WTC11 (cell line): ENCODE data around the gene FICD. TPM values are rescaled to one million over a fixed set of nuclear protein-coding genes. Genes with fewer than 3 reads are reported as not detected.

Experiments
- ATAC-seq: fragments of 200-7000 bp; cut with Tn5 transposase; 2 replicates; pipeline ENCODE4 v1.10.0; 2021; ENCODE audit warnings: mild to moderate bottlenecking, moderate library complexity
- CTCF ChIA-PET: fragments of 300-600 bp; sonication (Branson Sonifier 250); formaldehyde crosslinking; loops from one replicate; lab custom pipeline; 2021; ENCODE audit warnings: antibody characterized with exemption; lab: Charles Lee
- POLR2A ChIA-PET: fragments of 350-600 bp; sonication (Branson Sonifier 250); formaldehyde crosslinking; loops from one replicate; lab custom pipeline; 2021; ENCODE audit warnings: antibody characterized with exemption; lab: Charles Lee
- DNase-seq: peaks from one replicate; pipeline ENCODE4 v3.0.0; 2021; ENCODE audit warnings: low spot score
- H3K27ac Mint-ChIP-seq: 2 replicates; pipeline ENCODE4 v1.8.0; 2021; ENCODE audit warnings: mixed read lengths
- H3K27me3 Mint-ChIP-seq: 2 replicates; pipeline ENCODE4 v1.8.0; 2021; ENCODE audit warnings: low read depth, mild to moderate bottlenecking, moderate library complexity, mixed read lengths
- H3K36me3 Mint-ChIP-seq: 2 replicates; pipeline ENCODE4 v1.8.0; 2021; ENCODE audit warnings: mixed read lengths
- H3K4me1 Mint-ChIP-seq: 2 replicates; pipeline ENCODE4 v1.8.0; 2022; ENCODE audit warnings: mixed read lengths
- H3K4me3 Mint-ChIP-seq: 2 replicates; pipeline ENCODE4 v1.8.0; 2021; ENCODE audit warnings: mild to moderate bottlenecking, moderate library complexity, mixed read lengths
- H3K9me3 Mint-ChIP-seq: 2 replicates; pipeline ENCODE4 v1.8.0; 2021; ENCODE audit warnings: mixed read lengths
- ESRRA ChIP-seq: sonication (generic); formaldehyde crosslinking; IDR thresholded peaks from 2 replicates; pipeline ENCODE4 v1.8.1; 2022; ENCODE audit warnings: mild to moderate bottlenecking, missing genetic modification reagents, borderline replicate concordance
- ETV6 ChIP-seq: sonication (generic); formaldehyde crosslinking; IDR thresholded peaks from 2 replicates; pipeline ENCODE4 v1.8.1; 2022; ENCODE audit warnings: mild to moderate bottlenecking, missing genetic modification reagents
- FOXJ3 ChIP-seq: sonication (generic); formaldehyde crosslinking; IDR thresholded peaks from 2 replicates; pipeline ENCODE4 v1.9.0; 2021; ENCODE audit warnings: missing genetic modification reagents, mild to moderate bottlenecking, borderline replicate concordance
- IRF2 ChIP-seq: sonication (generic); formaldehyde crosslinking; IDR thresholded peaks from 2 replicates; pipeline ENCODE4 v1.8.0; 2022; ENCODE audit warnings: low read depth, missing genetic modification reagents, borderline replicate concordance
- JUN ChIP-seq: sonication (generic); formaldehyde crosslinking; IDR thresholded peaks from 2 replicates; pipeline ENCODE4 v1.8.0; 2023; ENCODE audit warnings: mild to moderate bottlenecking, missing genetic modification reagents
- NFATC4 ChIP-seq: fragments of 250-450 bp; sonication (Bioruptor Pico); IDR thresholded peaks from 2 replicates; pipeline ENCODE4 v1.9.0; 2021; ENCODE audit warnings: mild to moderate bottlenecking
- NR1H2 ChIP-seq: sonication (generic); formaldehyde crosslinking; IDR thresholded peaks from 2 replicates; pipeline ENCODE4 v1.9.0; 2021; ENCODE audit warnings: mild to moderate bottlenecking, moderate library complexity, missing genetic modification reagents
- NR2C2 ChIP-seq: sonication (generic); formaldehyde crosslinking; IDR thresholded peaks from 2 replicates; pipeline ENCODE4 v1.8.0; 2022; ENCODE audit warnings: mild to moderate bottlenecking, missing genetic modification reagents
- PRRX2 ChIP-seq: fragments of 250-450 bp; sonication (Bioruptor Pico); IDR thresholded peaks from 2 replicates; pipeline ENCODE4 v1.8.0; 2021; ENCODE audit warnings: mild to moderate bottlenecking
- SMAD4 ChIP-seq: sonication (generic); formaldehyde crosslinking; IDR thresholded peaks from 2 replicates; pipeline ENCODE4 v1.8.0; 2022; ENCODE audit warnings: mild to moderate bottlenecking, missing genetic modification reagents
- SOX15 ChIP-seq: fragments of 250-450 bp; sonication (Bioruptor Pico); IDR thresholded peaks from 2 replicates; pipeline ENCODE4 v1.9.0; 2021; ENCODE audit warnings: mild to moderate bottlenecking
- TP53 ChIP-seq: sonication (generic); formaldehyde crosslinking; IDR thresholded peaks from 2 replicates; pipeline ENCODE4 v1.8.1; 2023; ENCODE audit warnings: mild to moderate bottlenecking, missing genetic modification reagents
- ZBTB43 ChIP-seq: sonication (generic); formaldehyde crosslinking; IDR thresholded peaks from 2 replicates; pipeline ENCODE4 v1.8.1; 2023; ENCODE audit warnings: mild to moderate bottlenecking, missing genetic modification reagents
- ZNF121 ChIP-seq: sonication (generic); formaldehyde crosslinking; IDR thresholded peaks from 2 replicates; pipeline ENCODE4 v1.8.0; 2023; ENCODE audit warnings: missing genetic modification reagents
- ZNF219 ChIP-seq: sonication (generic); formaldehyde crosslinking; IDR thresholded peaks from 2 replicates; pipeline ENCODE4 v1.8.0; 2023; ENCODE audit warnings: missing genetic modification reagents, mild to moderate bottlenecking, borderline replicate concordance
- ZNF396 ChIP-seq: fragments of 250-450 bp; sonication (Bioruptor Pico); IDR thresholded peaks from 2 replicates; pipeline ENCODE4 v1.8.0; 2021; ENCODE audit warnings: mild to moderate bottlenecking, moderate library complexity, borderline replicate concordance
- ZNF532 ChIP-seq: fragments of 250-450 bp; sonication (Bioruptor Pico); IDR thresholded peaks from 2 replicates; pipeline ENCODE4 v1.9.0; 2021; ENCODE audit warnings: mild to moderate bottlenecking, borderline replicate concordance
- total RNA-seq: library from RNA; stranded (reverse); gene quantifications from 3 replicates; pipeline ENCODE4 v1.2.3, GENCODE V29; 2021
- TF ChIP-seq, protein P1 (sequence below): sonication (generic); formaldehyde crosslinking; IDR thresholded peaks from 2 replicates; pipeline ENCODE4 v1.8.1; 2023; ENCODE audit warnings: mild to moderate bottlenecking, missing genetic modification reagents, borderline replicate concordance

Gene FICD
- total RNA-seq, 1 experiment from 2014 or later: 6.3 TPM

DNA sequence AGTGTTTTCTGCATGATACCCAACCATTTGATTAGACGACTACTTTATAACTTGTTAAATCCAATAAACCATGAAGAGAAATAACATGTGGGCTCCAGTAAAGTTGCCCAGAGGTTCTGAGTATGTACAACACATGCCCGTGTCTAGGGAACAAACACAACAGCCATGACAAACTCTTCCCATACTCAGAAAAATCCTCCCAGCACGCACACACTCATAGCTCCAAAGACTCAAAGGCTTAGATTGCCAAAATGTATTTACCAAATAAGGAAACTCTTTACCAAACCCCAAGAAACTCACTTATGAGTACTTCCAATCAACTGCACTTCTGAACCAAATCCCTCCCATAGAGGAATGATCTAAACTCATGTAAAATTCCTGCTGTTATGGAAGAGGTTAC lies 28.6 kb downstream of the FICD start:
- DNase-seq (no peak), ATAC-seq (no peak)
- H3K27ac Mint-ChIP-seq: no peak overlapping the region
- H3K27me3 Mint-ChIP-seq: no peaks in the 10 kb centered on the region
- no peaks in the 10 kb centered on the region for H3K4me1 Mint-ChIP-seq
- ChIA-PET POLR2A (no interaction called here), CTCF (no interaction called here)
- no peak for TF ChIP-seq ZNF396 (CRISPR knock-in tag)
- TF ChIP-seq SMAD4 (CRISPR knock-in tag): no peak
- no peak for TF ChIP-seq ZNF532 (CRISPR knock-in tag)
- no peak for TF ChIP-seq ESRRA (CRISPR knock-in tag)
- no peak for TF ChIP-seq TP53
- no peak for TF ChIP-seq JUN (CRISPR knock-in tag)
- TF ChIP-seq, protein P1, sequence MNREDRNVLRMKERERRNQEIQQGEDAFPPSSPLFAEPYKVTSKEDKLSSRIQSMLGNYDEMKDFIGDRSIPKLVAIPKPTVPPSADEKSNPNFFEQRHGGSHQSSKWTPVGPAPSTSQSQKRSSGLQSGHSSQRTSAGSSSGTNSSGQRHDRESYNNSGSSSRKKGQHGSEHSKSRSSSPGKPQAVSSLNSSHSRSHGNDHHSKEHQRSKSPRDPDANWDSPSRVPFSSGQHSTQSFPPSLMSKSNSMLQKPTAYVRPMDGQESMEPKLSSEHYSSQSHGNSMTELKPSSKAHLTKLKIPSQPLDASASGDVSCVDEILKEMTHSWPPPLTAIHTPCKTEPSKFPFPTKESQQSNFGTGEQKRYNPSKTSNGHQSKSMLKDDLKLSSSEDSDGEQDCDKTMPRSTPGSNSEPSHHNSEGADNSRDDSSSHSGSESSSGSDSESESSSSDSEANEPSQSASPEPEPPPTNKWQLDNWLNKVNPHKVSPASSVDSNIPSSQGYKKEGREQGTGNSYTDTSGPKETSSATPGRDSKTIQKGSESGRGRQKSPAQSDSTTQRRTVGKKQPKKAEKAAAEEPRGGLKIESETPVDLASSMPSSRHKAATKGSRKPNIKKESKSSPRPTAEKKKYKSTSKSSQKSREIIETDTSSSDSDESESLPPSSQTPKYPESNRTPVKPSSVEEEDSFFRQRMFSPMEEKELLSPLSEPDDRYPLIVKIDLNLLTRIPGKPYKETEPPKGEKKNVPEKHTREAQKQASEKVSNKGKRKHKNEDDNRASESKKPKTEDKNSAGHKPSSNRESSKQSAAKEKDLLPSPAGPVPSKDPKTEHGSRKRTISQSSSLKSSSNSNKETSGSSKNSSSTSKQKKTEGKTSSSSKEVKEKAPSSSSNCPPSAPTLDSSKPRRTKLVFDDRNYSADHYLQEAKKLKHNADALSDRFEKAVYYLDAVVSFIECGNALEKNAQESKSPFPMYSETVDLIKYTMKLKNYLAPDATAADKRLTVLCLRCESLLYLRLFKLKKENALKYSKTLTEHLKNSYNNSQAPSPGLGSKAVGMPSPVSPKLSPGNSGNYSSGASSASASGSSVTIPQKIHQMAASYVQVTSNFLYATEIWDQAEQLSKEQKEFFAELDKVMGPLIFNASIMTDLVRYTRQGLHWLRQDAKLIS (CRISPR knock-in tag): no peak
- no peak for TF ChIP-seq NR1H2
- TF ChIP-seq ZBTB43 (CRISPR knock-in tag): no peak
- no peak for TF ChIP-seq NR2C2
- H3K9me3 Mint-ChIP-seq: no peaks in the 10 kb centered on the region
- no peak overlapping the region for H3K4me3 Mint-ChIP-seq
- H3K36me3 Mint-ChIP-seq: peaks cover 54% of the 10 kb centered on the region

GRCh38 chr12:108547686-108548085 lies 32.6 kb downstream of the FICD start:
- ATAC-seq: no peak
- Mint-ChIP-seq H3K9me3 (no peaks in the 10 kb centered on the region), H3K4me3 (no peak overlapping the region), H3K4me1 (peaks cover 11% of the 10 kb centered on the region), H3K27ac (no peak overlapping the region), H3K27me3 (no peaks in the 10 kb centered on the region), H3K36me3 (peaks cover 54% of the 10 kb centered on the region)
- no peak for DNase-seq
- no peak for TF ChIP-seq ZNF219
- no peak for TF ChIP-seq FOXJ3 (CRISPR knock-in tag)
- no peak for TF ChIP-seq ZNF532 (CRISPR knock-in tag)
- no peak for TF ChIP-seq NFATC4 (CRISPR knock-in tag)
- no peak for TF ChIP-seq PRRX2 (CRISPR knock-in tag)
- no peak for TF ChIP-seq SOX15 (CRISPR knock-in tag)
- no peak for TF ChIP-seq ETV6
- TF ChIP-seq IRF2 (CRISPR knock-in tag): no peak
- TF ChIP-seq ZNF121 (CRISPR knock-in tag): no peak
- CTCF ChIA-PET: no interaction called here
- POLR2A ChIA-PET: no interaction called here
